PC-9 (cell line): ENCODE data around the gene AFG1L. TPM values are rescaled to one million over a fixed set of nuclear protein-coding genes. Genes with fewer than 3 reads are reported as not detected.

Experiments
- BruUV-seq: library from RNA; stranded (reverse); fragments of 400-500 nt; replicated peaks from 2 replicates; lab custom pipeline; 2021; lab: Mats Ljungman, UMichigan
- CTCF ChIA-PET: fragments of 300-600 bp; sonication (Branson Sonifier 250); formaldehyde crosslinking; loops from one replicate; lab custom pipeline; 2022; ENCODE audit warnings: antibody characterized with exemption; lab: Charles Lee
- POLR2A ChIA-PET: fragments of 300-600 bp; sonication (Branson Sonifier 250); formaldehyde crosslinking; loops from one replicate; lab custom pipeline; 2022; ENCODE audit warnings: antibody characterized with exemption; ENCODE audit not compliant: unreplicated experiment; lab: Charles Lee
- DNase-seq, 2 experiments: peaks; one replicate each; pipeline versions ENCODE4 v3.0.0 to v3.0.0-alpha.2; 2015 to 2022; ENCODE audit warnings: mixed read lengths in 1 of 2
- H2AFZ ChIP-seq: fragments of 200-600 bp; sonication (generic); 2 replicates; pipeline ENCODE4 v1.8.1; 2017; ENCODE audit warnings: antibody characterized with exemption
- H3F3A ChIP-seq: fragments of 200-600 bp; sonication (generic); 2 replicates; pipeline ENCODE4 v1.8.1; 2017; ENCODE audit warnings: antibody characterized with exemption, mild to moderate bottlenecking, low read depth; ENCODE audit not compliant: insufficient read depth
- H3K27ac ChIP-seq: fragments of 200-600 bp; sonication (generic); 2 replicates; pipeline ENCODE4 v1.6.1; 2016; ENCODE audit warnings: mixed run types
- H3K27me3 ChIP-seq: fragments of 200-600 bp; sonication (generic); 2 replicates; pipeline ENCODE4 v1.6.1; 2016; ENCODE audit warnings: low read depth, mixed run types; ENCODE audit not compliant: insufficient read depth
- H3K36me3 ChIP-seq: fragments of 200-600 bp; sonication (generic); 2 replicates; pipeline ENCODE4 v1.6.1; 2016; ENCODE audit warnings: low read depth, mixed run types
- H3K4me1 ChIP-seq: fragments of 200-600 bp; sonication (generic); replicated peaks from 2 replicates; pipeline ENCODE4 v1.6.1; 2016; ENCODE audit warnings: mixed run types; ENCODE audit not compliant: insufficient read depth
- H3K4me2 ChIP-seq: fragments of 200-600 bp; sonication (generic); 2 replicates; pipeline ENCODE4 v1.6.1; 2017; ENCODE audit warnings: mixed run types
- H3K4me3 ChIP-seq: fragments of 200-600 bp; sonication (generic); 2 replicates; pipeline ENCODE4 v1.6.1; 2016; ENCODE audit warnings: mixed run types
- H3K79me2 ChIP-seq: fragments of 200-600 bp; sonication (generic); 2 replicates; pipeline ENCODE4 v1.6.1; 2017; ENCODE audit warnings: low read depth, mixed run types
- H3K9me2 ChIP-seq: fragments of 200-600 bp; sonication (generic); 2 replicates; pipeline ENCODE4 v1.8.1; 2017; ENCODE audit warnings: mild to moderate bottlenecking; ENCODE audit not compliant: insufficient read depth
- H3K9me3 ChIP-seq: fragments of 200-600 bp; sonication (generic); 2 replicates; pipeline ENCODE4 v1.8.1; 2016; ENCODE audit warnings: low read depth; ENCODE audit not compliant: insufficient read depth
- H4K20me1 ChIP-seq: fragments of 200-600 bp; sonication (generic); 2 replicates; pipeline ENCODE4 v1.8.1; 2017; ENCODE audit not compliant: insufficient read depth
- CTCF ChIP-seq: fragments of 200-600 bp; sonication (generic); conservative IDR thresholded peaks from 2 replicates; pipeline ENCODE4 v1.6.1; 2017; ENCODE audit warnings: mixed run types, antibody characterized with exemption, mild to moderate bottlenecking, moderate library complexity
- EZH2 ChIP-seq: fragments of 200-600 bp; sonication (generic); IDR thresholded peaks from 2 replicates; pipeline ENCODE4 v1.8.0; 2017; ENCODE audit warnings: antibody characterized with exemption, low read depth
- intact Hi-C: fragments of 100-400 bp; cut with micrococcal nuclease; formaldehyde crosslinking; loops from one replicate; pipeline ENCODE4 v1.10.0; 2022; ENCODE audit not compliant: unreplicated experiment
- total RNA-seq: library from RNA; stranded (reverse); gene quantifications from 2 replicates; pipeline ENCODE4 v1.2.3, GENCODE V29; 2021

The AFG1L gene
- total RNA-seq, 1 experiment from 2014 or later = 8.9 TPM

DNA sequence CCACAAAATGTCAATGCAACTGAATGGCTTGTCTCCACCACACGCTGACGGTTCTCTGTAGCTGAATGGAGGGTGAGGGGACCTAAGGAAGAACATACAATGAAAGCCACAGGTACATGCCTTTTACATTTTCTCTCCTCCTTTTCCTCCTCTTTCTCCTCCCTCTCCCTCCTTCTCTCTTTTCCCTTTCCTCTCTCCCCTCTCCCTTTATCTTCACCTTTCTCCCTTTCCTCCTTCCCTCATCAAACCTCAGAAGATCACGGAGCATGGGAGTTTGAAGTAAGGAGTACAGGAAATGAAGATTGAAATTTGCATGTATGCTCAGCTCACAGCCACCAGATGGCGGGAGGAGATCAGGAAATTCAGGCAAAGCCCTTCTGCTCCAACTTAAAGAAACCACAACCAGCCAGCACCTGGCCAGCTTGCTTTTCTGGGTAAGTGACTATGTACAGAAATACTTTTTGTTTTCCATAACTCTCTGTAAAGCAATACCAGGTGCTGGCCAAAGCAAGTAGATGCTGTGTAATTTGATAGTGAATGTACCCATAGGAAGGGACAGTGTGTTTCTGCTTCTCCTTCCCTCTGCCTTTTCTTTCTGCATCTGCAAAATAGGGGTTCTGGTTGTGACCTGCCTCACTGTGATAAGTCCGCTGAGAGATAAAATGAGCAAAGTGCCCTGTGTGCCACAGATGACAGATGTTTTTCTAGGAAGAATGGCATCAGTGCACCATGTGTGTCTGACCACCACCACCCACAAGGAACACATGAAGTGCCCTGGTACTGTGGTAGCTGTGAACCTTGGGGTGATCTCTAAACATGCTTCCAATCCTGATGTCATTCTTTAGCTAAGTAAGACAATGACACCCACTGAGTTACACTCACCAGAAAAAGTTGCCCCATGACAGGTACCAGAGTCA, 247.2 kb downstream of the AFG1L start:
- Histone ChIP-seq H3K27me3 (no peaks in the 10 kb centered on the region), H3K4me3 (no peak overlapping the region), H4K20me1 (no peaks in the 10 kb centered on the region), H2AFZ (peak overlapping the region; percentile 59), H3K27ac (no peak overlapping the region), H3K4me2 (peak overlapping the region; percentile 30; the same call in 1 of the 2 replicates), H3K9me3 (no peaks in the 10 kb centered on the region), H3K79me2 (no peaks in the 10 kb centered on the region), H3K4me1 (peaks cover 3% of the 10 kb centered on the region; the same call in 1 of the 2 replicates), H3F3A (no peaks in the 10 kb centered on the region), H3K36me3 (no peaks in the 10 kb centered on the region), H3K9me2 (no peaks in the 10 kb centered on the region)
- peak; percentile 68 to 71 for DNase-seq
- intact Hi-C loops = loop anchor here (1.0 to 5.0 kb wide), 5 partner anchors 240 to 855 kb away; no protein-coding TSS in a partner anchor
- ChIA-PET POLR2A (interaction anchor here (0.6 kb wide), 2 partner anchors 189 to 354 kb away, joined by 7 read pairs; no protein-coding TSS in a partner anchor), CTCF (interaction anchor here (0.6 to 1.9 kb wide), 7 partner anchors 296 to 852 kb away, joined by 3 to 9 read pairs (median 5); partner anchors contain the start of gene ARMC2)
- no TSS peak for BruUV-seq
- TF ChIP-seq CTCF (peak; percentile 98), EZH2 (no peak)

DNA sequence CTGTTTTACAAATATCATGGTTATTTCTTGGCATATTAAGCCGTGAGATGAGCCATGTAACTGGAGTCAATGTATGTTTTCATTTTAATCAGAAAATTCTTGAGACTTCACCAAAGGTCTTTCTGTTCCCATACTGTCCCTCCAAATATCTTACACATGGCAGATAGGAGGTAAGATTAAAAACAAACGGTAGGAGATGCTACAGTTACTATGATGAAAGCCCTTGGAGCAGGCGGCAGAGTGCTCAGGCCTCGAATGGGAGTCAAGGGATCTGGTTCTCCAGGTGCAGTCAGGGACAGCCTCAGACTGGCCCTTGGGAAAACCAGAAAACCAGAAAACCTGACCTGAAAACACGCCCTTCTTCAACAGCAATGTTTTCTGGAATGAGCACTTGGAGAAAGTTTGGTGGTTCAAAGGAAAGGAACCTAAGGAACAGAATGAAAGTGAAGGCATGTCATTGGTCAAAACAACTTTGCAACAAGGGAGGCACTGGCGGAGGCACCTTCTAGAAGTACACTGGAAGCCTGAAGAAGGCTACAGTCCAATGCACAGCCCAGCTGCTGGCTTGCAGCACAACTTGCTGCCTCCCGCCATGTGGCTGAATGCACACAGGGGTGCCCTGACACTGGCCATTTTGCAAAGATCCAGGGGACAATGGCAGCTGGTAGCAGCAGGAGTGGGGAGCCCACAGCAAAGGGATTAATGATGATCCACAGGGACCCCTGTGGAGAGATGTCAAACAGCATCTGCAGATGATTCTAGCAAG, 248.5 kb downstream of the AFG1L start:
- intact Hi-C loops = loop anchor here (5.0 kb wide), 1 partner anchor 854 kb away; no protein-coding TSS in a partner anchor

More for the DNA sequence above, 248.5 kb downstream of the AFG1L start:
- Histone ChIP-seq H3K27ac (no peak overlapping the region), H2AFZ (no peak overlapping the region), H4K20me1 (no peaks in the 10 kb centered on the region), H3K36me3 (no peaks in the 10 kb centered on the region), H3K9me2 (no peaks in the 10 kb centered on the region), H3K4me2 (no peak overlapping the region), H3K4me3 (no peak overlapping the region), H3K79me2 (no peaks in the 10 kb centered on the region), H3K4me1 (peaks cover 3% of the 10 kb centered on the region; the same call in 1 of the 2 replicates), H3K27me3 (no peaks in the 10 kb centered on the region), H3K9me3 (no peaks in the 10 kb centered on the region), H3F3A (no peaks in the 10 kb centered on the region)
- ChIA-PET POLR2A (no interaction called here), CTCF (interaction anchor here (0.6 kb wide), 1 partner anchor 851 kb away, joined by 5 read pairs; no protein-coding TSS in a partner anchor)
- no TSS peak for BruUV-seq
- no peak for DNase-seq
- TF ChIP-seq EZH2 (no peak), CTCF (no peak)
